ENCODE data around the gene SMARCD3. TPM values are rescaled to one million over a fixed set of nuclear protein-coding genes. Genes with fewer than 3 reads are reported as not detected.
A peak's percentile ranks its signal among the peaks of the same experiment; 100 is the strongest.

Gene SMARCD3
- total and polyA plus RNA-seq, 2 of the 13 experiments (the other 11 are each of a cell fraction or from before 2014, with no cell fraction given), result 0.20 to 0.62 TPM

GRCh38 chr7:151232091-151232916, 16.2 kb downstream of the SMARCD3 start, which contains the start of gene CHPF2 (continued):
- TF ChIP-seq YY1 (IDR thresholded peaks at IDR 0.05; ENCODE audit: insufficient read depth, insufficient replicate concordance, low read depth, low read length) (peak; percentile 61), U2AF1 (optimal IDR thresholded peaks at IDR 0.05; ENCODE audit: low read depth, low read length) (no peak), KDM5A (IDR thresholded peaks at IDR 0.05; ENCODE audit: borderline replicate concordance, low read length) (peak; percentile 58), NR2F6 (IDR thresholded peaks at IDR 0.05) (no peak), NR2F6 (CRISPR knock-in tag; IDR thresholded peaks at IDR 0.05) (no peak), ZBTB1 (CRISPR knock-in tag; IDR thresholded peaks at IDR 0.05; ENCODE audit: borderline replicate concordance) (no peak), ZFP1 (CRISPR knock-in tag; IDR thresholded peaks at IDR 0.05) (0 out of 2 replicates have a peak, but pooled peaks have one; percentile 29), SPEN (CRISPR knock-in tag; IDR thresholded peaks at IDR 0.05; ENCODE audit: low read depth) (peak; percentile 89), TBL1XR1 (IDR thresholded peaks at IDR 0.05; ENCODE audit: borderline replicate concordance, low read length, partially characterized antibody) (no peak), RERE (CRISPR knock-in tag; IDR thresholded peaks at IDR 0.05; ENCODE audit: low read depth) (0 out of 2 replicates have a peak, but pooled peaks have one; percentile 10)

Measured in HepG2 (cell line).